HG03558 (cell line): ENCODE data around the gene ADGRL2.

Source experiments
- ATAC-seq: cut with Tn5 transposase; IDR thresholded peaks from one replicate; pipeline ENCODE4 v1.9.1; 2021; ENCODE audit warnings: moderate number of reproducible peaks; ENCODE audit not compliant: unreplicated experiment; ENCODE audit errors: extremely low read depth

The ADGRL2 gene

DNA sequence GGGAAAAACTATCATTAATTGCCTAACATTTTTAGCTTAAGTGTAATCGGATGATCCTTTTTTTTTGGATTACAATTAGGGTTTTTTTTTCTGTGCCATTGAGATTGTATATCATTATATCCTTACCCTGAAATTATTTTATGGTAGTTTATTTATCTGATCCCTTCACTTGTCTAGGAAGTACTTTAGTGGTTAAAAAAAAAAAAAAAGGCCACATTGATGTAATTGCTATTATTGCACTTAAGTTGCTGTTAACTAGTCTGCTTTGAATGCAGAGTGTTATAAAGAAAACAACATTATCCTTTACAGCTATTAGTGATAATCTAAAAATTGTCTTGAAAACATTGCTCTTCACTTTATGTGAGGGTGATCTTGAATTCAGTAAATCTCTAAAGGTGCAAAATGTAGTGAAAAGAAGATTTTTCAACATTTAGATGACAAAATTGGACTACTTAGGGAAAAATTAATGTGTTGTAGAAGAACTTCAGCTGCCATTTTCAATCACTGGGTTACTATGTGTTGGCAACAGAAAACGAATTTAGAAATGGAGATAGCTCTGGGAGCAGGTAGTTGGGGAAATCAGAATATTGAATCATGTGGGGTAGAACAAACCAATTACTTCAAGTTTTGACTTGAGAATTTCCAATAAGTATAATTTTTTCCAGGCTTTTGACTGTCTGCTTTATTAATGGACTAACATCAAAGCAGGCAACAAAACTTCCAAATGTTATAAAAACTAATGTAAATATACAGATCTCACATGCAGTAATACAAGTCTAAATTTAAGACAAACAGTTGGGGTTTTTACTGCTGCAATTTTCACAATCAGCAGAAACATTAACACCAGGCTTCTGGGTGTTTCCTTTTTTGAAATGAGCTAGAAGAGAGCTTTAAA lies 5.0 kb downstream of the ADGRL2 start:
- ATAC-seq: no peak

DNA sequence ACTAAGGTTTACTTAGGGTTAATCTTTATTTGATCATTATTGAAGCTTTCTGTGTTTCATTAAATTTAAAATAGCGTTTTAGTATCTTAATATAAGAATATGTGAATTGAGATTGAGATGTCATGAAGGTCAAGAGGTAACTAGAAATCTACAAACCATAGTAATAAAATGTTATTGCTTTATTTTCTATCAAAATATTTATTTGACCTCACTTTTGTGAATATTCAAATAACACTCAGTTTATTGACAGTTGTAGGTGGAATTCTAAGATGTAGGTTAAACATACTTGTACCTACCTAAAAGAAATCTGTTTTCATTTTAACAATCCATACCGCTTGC lies 5.7 kb downstream of the ADGRL2 start:
- no peak for ATAC-seq

DNA sequence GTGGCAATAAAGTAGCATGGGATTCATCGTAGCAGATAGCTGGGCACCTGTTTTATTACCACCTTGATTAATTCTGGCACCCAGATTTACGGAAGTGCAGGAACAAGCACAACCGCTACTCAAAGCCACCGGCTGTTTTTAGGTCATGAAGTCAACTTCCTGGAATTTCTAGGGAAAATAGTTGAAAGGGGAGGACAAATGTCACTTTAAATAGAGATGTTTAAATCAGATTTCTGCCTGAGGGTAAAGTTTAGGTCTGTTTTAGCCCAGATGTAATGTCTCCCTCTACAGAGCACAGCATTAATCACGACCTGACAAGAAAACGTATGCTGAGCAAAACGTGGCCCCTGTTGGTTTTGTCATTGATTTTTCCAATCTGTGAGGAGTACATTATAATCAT lies 8.0 kb downstream of the ADGRL2 start:
- ATAC-seq: no peak

DNA sequence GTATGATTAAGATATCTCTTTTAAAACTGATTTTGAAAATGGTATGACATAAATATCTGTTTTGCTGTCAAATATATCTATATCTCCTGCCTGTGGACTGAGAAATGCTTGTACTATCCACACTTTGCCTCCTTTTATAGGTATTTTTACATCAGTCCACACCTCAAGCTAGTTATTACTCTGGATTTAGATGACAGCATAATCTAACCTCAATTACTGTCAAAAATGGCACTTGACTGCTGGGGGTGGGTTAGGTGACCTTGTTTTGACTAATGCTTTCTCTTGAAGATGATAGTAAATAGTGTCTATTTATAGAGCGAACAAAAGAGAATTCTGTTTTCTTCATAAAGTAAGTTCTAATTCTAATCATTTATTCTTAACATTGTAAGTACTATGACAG lies 9.1 kb downstream of the ADGRL2 start:
- ATAC-seq: no peak

DNA sequence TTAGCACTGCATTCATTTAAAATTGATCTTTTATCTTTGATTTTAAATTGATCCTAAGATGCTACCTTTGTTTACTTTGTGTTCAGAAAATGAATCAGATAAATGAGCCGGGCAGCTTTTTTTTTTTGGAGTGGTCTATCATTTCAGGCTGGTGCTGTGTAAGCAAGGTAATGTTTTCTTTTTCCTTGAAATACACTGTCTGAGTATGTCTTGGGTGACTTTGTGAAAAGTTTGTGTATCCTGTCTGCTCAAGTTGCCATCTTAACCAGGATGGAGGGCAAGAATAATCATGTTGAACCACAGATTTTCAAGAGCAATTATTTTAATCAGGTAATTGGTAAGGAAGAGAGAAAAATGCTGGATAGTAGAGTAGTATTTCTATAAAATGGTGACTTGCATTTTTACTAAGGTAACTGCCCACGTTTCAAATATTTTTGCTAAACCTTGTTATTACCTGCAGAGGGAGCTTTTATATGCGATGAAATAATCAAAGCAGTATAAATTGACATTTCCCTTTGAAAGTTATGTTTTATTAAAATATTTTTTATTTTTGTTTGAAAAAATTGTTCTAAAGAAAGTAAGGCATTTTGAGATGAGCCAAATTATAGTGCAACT lies 11.1 kb downstream of the ADGRL2 start:
- ATAC-seq: no peak

DNA sequence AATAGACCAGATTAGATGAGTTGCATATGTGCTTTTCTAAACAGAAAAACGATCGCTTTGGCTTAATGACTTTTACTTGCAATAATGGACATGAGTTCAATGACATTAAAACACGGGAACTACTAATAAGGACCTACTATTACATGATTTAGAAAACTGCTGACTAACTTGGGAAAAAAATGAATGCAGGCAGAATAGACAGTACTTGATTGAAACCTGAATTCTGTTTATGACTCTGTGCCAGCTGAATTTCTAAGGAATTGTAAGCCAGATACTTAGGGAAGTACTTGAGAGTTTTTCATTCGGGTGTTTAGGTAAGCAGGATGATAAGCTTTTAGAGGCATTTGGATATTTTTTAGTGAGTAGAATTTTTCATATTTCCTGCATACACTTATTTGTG lies 12.0 kb downstream of the ADGRL2 start:
- no peak for ATAC-seq

DNA sequence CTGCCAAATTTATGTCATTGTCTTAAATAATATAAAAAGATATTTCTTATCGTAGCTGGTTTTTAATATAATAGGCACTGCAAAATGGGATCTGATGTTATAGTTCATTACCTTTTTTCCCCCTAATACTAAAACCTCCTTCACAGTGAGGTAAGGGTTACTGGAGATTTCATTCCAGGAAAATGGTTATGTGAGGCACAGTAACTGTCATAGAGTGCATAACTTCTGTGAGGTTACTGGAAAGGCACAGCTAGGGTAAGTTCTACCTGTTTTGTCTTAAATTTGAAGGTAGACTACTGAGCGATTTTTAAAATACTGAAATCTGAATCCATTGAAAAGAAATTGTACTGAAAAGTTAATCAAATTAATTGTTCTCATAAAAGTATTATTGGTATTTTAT lies 13.0 kb downstream of the ADGRL2 start:
- ATAC-seq: no peak

DNA sequence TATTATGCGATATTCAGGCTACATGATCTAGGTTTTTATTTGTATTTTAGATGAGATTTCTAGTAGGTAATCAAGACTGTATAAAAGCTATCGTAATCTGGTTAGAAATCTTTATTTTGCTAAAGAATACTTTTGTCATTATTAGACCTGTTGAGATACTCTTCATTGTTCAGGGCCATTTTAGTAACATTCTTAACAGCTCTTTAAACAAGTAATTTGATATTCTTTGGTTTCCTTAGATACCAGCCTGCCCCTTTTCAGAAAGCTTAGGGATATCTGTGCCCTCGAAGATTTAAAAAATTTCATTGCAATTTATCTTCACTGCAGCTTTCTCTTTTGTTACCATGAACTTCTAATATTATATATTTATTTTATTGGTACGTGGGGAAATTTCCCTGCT lies 18.9 kb downstream of the ADGRL2 start:
- ATAC-seq: no peak

DNA sequence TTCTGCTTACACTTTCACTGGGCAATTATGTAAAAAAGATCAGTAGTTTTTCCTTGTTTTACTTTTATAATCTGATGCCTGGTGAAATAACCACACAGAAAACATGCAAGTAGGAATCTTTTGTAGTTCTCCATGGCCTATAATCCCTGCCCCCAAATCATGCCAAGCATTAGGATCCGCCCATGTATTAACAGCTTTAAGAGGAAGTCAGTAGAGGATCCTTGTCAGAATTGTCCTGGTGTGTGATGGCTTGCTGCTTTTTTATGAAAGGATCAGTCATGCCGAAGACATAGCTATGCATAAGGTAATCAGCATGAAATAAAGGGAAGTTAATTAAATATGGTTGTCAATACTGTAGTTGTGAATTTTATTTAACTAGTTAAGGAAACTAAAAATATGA lies 20.0 kb downstream of the ADGRL2 start:
- no peak for ATAC-seq

DNA sequence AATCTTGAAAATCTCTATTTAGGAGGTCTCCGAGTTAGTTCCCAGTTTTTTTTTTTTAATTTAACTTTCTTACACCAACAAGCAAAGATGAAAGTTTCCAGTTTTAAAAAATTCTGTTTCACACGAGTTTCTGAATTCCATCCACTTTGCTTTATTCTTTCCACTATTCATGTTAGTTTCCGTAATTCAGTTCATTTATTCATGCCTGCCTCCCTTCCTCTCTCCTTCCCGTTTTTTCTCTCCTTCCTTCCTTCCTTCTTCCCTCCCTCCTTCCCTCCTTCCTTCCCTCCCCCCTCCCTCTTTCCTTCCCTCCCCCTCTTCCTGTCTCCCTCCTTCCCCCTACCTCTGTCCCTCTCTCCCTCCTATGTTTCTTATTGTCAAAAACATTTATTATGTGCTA lies 22.3 kb downstream of the ADGRL2 start:
- no peak for ATAC-seq

DNA sequence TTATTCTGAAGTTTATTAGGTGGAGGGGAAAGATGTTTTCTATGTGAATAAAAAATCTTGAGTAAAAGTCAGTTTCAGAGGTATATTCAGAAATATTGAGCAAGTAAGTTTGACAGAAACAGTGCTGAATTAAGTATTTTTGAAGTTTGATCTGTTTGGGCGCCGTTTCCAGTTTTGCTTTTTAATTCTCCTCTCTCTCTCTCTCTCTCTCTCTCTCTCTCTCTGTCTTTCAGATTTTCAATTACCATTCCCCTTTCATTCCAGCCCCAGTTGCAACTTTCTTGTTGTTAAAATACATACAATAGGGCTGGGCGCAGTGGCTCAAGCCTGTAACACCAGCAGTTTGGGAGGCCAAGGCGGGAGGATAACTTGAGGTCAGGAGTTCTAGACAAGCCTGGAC lies 24.0 kb downstream of the ADGRL2 start:
- no peak for ATAC-seq

DNA sequence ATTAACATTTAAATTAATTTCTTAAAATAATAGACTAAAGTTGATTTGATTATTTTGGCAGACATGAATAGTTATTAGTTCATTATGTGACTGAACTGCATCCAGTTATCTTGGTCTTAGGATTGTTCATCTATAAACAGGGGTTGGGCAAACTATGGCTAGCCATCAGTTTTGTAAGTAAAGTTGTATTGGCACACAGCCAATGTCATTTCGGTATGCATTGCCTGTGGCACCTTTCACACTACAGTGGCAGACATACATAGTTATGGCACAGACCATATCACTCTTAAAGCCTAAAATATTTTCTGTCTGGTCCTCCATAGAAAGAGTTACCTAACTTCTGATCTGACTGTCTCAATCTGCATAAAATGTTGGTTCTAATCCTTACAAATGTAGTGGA lies 27.2 kb downstream of the ADGRL2 start:
- no peak for ATAC-seq

DNA sequence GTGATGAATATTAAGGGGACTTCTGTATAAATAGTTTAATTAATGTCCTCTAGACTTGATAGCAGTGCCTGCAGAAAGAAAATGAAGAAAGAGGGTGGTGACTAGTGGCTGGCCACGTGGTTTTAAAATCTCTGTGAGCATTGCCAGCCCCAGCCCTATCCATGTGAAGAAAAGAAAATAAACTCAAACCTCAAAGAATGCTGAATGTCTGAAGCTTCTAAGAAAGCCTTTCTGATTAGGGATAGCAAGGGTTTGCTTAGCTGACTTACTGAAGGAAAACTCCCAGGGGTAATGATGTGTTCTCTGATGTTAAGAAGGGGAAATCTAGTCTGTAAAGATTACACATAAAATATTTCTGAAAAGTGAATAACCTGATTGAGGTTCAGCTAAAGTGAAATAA lies 31.8 kb downstream of the ADGRL2 start:
- ATAC-seq: no peak

DNA sequence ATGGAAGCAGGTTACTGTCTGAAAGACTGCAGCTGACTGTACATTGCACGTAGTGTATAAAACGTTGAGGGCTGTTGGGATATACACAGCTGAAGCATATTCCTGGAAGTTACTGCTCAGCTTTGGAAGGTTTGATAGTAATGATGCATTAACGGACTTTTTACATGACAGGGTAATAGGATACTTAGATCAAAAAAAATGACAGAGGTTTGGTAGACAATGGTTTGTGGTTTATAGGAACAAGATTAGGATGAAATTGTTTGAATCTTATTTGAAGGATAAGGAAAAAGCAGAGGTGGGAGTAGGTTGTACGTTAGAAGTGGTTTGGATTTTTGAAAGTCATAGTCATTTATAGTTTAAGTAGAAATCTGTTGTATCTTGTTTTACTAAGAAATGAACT lies 33.0 kb downstream of the ADGRL2 start:
- no peak for ATAC-seq

DNA sequence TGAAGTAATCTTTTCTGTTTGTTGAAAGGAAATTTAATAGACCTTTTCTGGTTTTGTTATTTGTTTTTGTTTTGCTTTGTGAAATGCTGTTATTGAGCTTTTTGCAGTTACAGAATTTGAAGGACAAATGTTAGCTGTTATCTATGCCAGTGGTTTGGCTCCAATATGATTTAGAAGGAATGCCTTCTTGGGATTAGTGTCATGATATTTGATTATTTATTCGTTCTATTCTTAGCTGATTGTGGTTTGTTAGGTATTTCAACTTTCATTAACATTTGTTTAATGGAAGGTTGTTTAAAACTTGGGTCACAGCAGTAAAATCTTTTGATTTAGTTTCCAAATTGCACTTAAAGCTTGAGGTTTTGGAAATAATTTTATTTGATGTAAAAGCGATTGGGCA lies 33.5 kb downstream of the ADGRL2 start:
- no peak for ATAC-seq

DNA sequence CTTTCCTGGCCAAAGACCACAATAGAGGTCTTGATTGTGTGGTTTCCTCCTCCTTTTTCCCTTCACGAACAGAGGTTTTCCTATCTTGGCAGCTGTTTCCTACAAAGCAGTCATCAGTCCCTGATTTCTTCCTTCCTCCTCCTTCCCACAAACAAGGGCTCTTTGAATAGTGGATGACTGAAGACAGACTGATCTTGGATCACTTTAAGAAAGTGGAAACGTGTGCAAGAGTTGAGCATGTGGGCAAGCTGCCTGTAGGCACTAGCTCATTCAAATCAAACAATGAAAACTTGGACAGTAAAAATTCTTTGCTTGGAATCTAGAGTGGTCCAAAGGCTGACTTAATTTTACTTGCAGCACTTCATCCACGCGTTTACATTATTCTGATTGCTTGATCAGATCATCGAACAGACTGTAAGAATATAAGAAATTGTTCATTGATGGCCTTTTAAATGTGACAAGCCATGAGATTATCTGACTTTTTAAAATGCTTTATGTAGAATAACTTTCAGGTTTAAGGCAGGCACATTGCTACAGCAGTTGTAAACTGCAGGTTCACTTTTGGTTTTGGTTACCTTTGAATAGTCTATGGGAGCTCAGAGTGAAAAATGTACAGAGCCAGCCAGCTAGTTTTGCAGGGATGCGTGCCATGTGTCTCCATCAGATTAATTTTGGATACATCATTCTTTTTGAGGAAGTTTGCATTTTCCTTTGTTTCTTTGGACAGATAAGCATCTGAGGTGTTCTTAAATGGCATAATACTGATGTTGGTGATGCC lies 34.4 kb downstream of the ADGRL2 start:
- ATAC-seq: no peak

DNA sequence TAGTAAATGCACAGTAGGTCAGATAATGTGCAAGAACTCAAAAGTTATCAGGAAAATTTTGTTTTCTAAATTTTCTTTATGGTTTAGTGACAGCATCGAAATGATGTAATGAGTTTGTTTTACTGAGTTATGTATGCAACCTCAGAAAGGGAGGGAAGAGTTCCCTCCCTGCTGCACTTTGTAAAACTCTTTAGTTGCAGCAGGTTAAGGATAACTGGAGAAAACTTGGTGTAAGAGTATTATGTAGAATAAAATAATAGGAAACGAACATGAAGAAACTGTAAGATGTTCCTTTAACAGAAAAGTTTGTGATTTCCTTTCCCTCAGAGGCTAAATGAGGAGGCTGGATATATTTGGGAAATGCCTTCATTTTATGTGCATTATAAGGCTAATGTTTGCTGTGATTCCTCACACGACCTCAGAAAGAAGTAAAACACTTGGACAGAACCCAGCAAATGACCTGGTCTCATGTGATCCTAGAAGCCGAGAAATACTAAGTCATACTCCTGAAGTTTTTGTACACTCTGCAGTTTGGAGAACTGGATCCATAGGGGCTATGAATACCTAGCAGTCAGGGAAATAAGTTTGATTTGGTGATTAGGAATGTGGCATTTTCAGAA lies 35.4 kb downstream of the ADGRL2 start:
- no peak for ATAC-seq

DNA sequence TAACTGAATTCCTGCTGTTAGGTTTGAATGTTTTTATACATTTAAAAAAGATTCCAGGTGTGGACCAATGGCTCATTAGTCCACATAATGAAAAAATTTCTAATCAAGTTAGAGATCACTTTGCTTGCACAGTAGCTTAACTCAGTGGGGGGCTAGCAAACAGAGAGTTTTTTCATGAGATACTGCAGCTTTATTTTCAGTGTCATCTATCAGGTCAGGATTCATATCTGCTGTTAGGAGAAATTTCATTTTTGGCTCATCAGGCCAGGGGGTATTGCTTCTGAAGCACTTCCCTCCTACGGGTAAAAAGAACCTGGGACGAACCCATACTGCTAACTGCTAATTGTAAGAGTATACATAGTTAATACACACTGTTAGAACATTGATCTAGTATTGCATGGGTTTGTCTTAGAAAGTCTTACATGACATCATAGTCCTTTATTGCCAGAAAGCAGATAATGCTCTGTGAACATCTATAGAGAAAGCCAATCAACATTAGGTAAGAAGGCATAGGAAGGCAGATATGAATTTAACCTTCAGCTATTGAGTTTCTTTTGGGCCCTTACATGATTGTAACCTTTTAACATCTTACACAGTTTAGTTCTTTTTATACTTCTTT lies 38.0 kb downstream of the ADGRL2 start:
- ATAC-seq: no peak

DNA sequence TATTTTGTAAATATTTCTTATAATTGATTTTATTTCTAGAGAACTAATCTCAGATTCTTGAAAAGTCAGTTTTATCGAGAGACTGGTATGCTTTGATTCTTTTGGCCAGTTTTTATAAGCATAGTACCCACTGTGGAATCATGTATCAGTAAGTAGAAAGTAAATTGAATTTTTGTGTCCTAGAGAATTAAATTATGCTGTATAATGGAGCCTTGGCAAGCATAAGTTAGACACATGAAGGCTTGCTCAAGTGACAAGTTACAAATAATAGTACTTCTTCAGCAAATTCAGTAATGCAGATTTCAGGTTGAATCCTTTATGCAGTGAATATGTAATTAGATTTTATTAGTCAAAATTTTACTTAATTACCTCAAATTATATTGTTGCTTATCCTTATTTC lies 40.1 kb downstream of the ADGRL2 start:
- no peak for ATAC-seq

DNA sequence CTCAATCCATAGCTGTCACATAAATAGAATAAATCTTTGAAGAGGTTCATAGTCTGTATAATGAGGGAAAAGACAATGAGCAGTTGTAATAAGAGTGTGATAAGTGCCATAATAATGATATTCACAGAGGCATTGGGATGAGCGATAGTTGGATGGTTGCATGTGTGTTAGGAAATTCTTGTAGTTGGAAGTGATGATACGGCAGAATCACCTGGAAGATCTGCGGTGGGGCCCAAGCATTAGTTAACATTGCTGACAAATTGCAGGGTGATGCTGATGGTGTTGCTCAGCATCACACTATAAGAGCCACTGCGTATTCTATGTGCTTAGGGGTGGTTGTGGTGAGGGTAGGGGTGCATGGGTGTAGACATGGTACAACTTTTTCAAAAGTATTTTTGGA lies 41.1 kb downstream of the ADGRL2 start:
- ATAC-seq: no peak

DNA sequence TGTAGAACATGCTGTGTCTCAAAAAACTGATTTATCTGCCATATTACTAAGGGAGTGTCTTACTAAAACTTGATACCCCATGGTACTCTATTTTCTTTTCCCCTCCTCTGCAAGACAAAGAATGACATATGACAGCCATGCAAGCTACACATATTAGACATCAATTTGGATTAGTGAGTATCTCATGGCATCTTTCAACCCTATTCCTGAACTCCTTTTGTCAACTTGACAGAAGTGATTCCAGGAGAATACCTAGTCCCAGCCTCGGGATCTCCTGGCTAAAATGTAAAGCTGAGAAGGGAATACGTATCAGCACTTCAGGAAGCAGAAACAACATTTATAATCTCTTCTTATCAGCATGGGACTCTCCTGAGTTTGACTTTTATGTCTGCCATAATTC lies 43.7 kb downstream of the ADGRL2 start:
- no peak for ATAC-seq
